Measurements from ENCODE around the gene GMPS.
"Not testable (repeated sequence)": the region's sequence is repeated elsewhere in the genome, so short reads cannot be mapped to it uniquely, and the experiment has no call there.

The GMPS gene

GRCh38 chr3:155960060-155960459 lies 89.6 kb downstream of the GMPS start:
- no peak for TF ChIP-seq SUZ12 (IDR thresholded peaks at IDR 0.05; ENCODE audit: extremely low read depth, insufficient read depth, insufficient read length)
- no peak for TF ChIP-seq YY1 (IDR thresholded peaks at IDR 0.05; ENCODE audit: insufficient read depth, insufficient read length)
- TF ChIP-seq ZNF274 (IDR thresholded peaks at IDR 0.05; ENCODE audit: low read depth, low read length): no peak
- Histone ChIP-seq H3K36me3 (ENCODE audit: insufficient read depth, insufficient read length, low read length) (peaks cover 2% of the 10 kb centered on the region), H3K9me3 (ENCODE audit: insufficient read depth, low read length) (peaks cover 6% of the 10 kb centered on the region; the same call in 1 of the 2 replicates), H3K4me1 (ENCODE audit: insufficient read depth, insufficient read length) (no peaks in the 10 kb centered on the region), H3K9ac (ENCODE audit: insufficient read length, low read depth) (no peak overlapping the region), H3K4me3 (ENCODE audit: insufficient read length, low read depth) (no peak overlapping the region), H3K27me3 (ENCODE audit: insufficient read depth, insufficient read length) (no peaks in the 10 kb centered on the region)
- DNase-seq (ENCODE audit: low read depth, low spot score): no peak

DNA sequence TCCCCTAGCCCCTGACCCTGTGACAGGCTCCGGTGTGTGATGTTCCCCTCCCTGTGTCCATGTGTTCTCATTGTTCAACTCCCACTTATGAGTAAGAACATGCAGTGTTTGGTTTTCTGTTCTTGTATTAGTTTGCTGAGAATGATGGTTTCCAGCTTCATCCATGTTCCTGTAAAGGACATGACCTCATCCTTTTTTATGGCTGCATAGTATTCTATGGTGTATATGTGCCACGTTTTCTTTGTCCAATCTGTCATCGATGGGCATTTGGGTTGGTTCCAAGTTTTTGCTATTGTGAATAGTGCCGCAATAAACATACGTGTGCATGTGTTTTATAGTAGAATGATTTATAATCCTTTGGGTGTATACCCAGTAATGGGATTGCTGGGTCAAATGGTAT lies 90.6 kb downstream of the GMPS start:
- not testable (repeated sequence) for DNase-seq (ENCODE audit: low read depth, low spot score); H3K4me1 ChIP-seq (ENCODE audit: insufficient read depth, insufficient read length); H3K27me3 ChIP-seq (ENCODE audit: insufficient read depth, insufficient read length); H3K9me3 ChIP-seq (ENCODE audit: insufficient read depth, low read length); H3K36me3 ChIP-seq (ENCODE audit: insufficient read depth, insufficient read length, low read length); H3K9ac ChIP-seq (ENCODE audit: insufficient read length, low read depth); H3K4me3 ChIP-seq (ENCODE audit: insufficient read length, low read depth)

DNA sequence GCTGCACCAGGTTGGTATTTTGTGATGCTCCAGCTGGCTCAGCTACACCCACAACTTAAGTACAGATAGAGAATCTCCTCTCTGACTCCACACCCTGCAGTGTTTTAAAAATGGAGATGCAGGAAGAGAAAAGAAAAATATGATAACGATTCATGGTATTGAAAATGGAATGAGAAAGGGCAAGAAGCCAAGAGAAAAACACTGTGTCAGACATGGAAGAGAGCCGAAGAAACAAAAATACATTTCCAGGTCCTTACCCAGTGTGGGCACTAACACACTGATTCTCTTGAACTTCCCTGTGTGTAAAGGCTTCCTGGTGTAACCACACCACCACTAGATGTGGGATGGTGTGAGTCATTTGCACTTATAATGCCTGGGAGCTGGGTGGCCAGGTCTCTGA lies 93.1 kb downstream of the GMPS start:
- no peak for DNase-seq (ENCODE audit: low read depth, low spot score)
- H3K4me3 ChIP-seq (ENCODE audit: insufficient read length, low read depth): no peak overlapping the region
- H3K9ac ChIP-seq (ENCODE audit: insufficient read length, low read depth): no peak overlapping the region
- no peaks in the 10 kb centered on the region for H3K4me1 ChIP-seq (ENCODE audit: insufficient read depth, insufficient read length)
- no peaks in the 10 kb centered on the region for H3K27me3 ChIP-seq (ENCODE audit: insufficient read depth, insufficient read length)
- TF ChIP-seq SUZ12 (IDR thresholded peaks at IDR 0.05; ENCODE audit: extremely low read depth, insufficient read depth, insufficient read length) (no peak), ZNF274 (IDR thresholded peaks at IDR 0.05; ENCODE audit: low read depth, low read length) (no peak), YY1 (IDR thresholded peaks at IDR 0.05; ENCODE audit: insufficient read depth, insufficient read length) (no peak)
- H3K36me3 ChIP-seq (ENCODE audit: insufficient read depth, insufficient read length, low read length): no peaks in the 10 kb centered on the region
- peaks cover 6% of the 10 kb centered on the region; the same call in 1 of the 2 replicates for H3K9me3 ChIP-seq (ENCODE audit: insufficient read depth, low read length)

GRCh38 chr3:155970398-155970797 lies 99.9 kb downstream of the GMPS start:
- no peaks in the 10 kb centered on the region for H3K27me3 ChIP-seq (ENCODE audit: insufficient read depth, insufficient read length)
- TF ChIP-seq SUZ12 (IDR thresholded peaks at IDR 0.05; ENCODE audit: extremely low read depth, insufficient read depth, insufficient read length): no peak
- TF ChIP-seq YY1 (IDR thresholded peaks at IDR 0.05; ENCODE audit: insufficient read depth, insufficient read length): no peak
- no peak for TF ChIP-seq ZNF274 (IDR thresholded peaks at IDR 0.05; ENCODE audit: low read depth, low read length)
- H3K36me3 ChIP-seq (ENCODE audit: insufficient read depth, insufficient read length, low read length): no peaks in the 10 kb centered on the region
- no peaks in the 10 kb centered on the region for H3K4me1 ChIP-seq (ENCODE audit: insufficient read depth, insufficient read length)
- DNase-seq (ENCODE audit: low read depth, low spot score): no peak
- no peak overlapping the region for H3K9ac ChIP-seq (ENCODE audit: insufficient read length, low read depth)
- H3K4me3 ChIP-seq (ENCODE audit: insufficient read length, low read depth): no peak overlapping the region
- peaks cover 6% of the 10 kb centered on the region; the same call in 1 of the 2 replicates for H3K9me3 ChIP-seq (ENCODE audit: insufficient read depth, low read length)

- no peak for DNase-seq (ENCODE audit: low read depth, low spot score)
- no peak overlapping the region for H3K9ac ChIP-seq (ENCODE audit: insufficient read length, low read depth)
- H3K9me3 ChIP-seq (ENCODE audit: insufficient read depth, low read length): peaks cover 6% of the 10 kb centered on the region; the same call in 1 of the 2 replicates
- no peaks in the 10 kb centered on the region for H3K4me1 ChIP-seq (ENCODE audit: insufficient read depth, insufficient read length)
- no peaks in the 10 kb centered on the region for H3K27me3 ChIP-seq (ENCODE audit: insufficient read depth, insufficient read length)
- no peak overlapping the region for H3K4me3 ChIP-seq (ENCODE audit: insufficient read length, low read depth)
- no peaks in the 10 kb centered on the region for H3K36me3 ChIP-seq (ENCODE audit: insufficient read depth, insufficient read length, low read length)
- TF ChIP-seq YY1 (IDR thresholded peaks at IDR 0.05; ENCODE audit: insufficient read depth, insufficient read length) (no peak), SUZ12 (IDR thresholded peaks at IDR 0.05; ENCODE audit: extremely low read depth, insufficient read depth, insufficient read length) (no peak), ZNF274 (IDR thresholded peaks at IDR 0.05; ENCODE audit: low read depth, low read length) (no peak)
Measured at GRCh38 chr3:155972885-155973584, 102.6 kb downstream of the GMPS start.

DNA sequence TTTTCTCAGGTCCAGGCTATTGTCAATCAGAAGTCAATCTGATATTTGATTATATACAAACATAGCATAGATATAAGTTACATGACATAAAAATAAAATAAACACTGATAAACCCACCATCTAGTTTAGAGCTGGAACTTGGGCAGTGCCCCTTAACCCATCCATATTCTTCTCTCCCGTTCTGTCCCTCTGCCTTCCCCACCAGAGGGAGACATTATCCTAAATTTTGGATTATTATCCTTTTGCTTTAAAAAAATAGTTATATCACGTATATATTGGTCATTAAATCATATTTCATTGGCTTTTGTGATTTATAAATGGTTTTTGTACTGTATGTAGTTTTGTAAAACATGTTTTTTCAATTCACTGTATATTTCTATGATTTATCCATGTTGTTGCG lies 107.9 kb downstream of the GMPS start:
- no peaks in the 10 kb centered on the region for H3K27me3 ChIP-seq (ENCODE audit: insufficient read depth, insufficient read length)
- no peak overlapping the region for H3K9ac ChIP-seq (ENCODE audit: insufficient read length, low read depth)
- H3K4me3 ChIP-seq (ENCODE audit: insufficient read length, low read depth): no peak overlapping the region
- H3K36me3 ChIP-seq (ENCODE audit: insufficient read depth, insufficient read length, low read length): no peaks in the 10 kb centered on the region
- H3K9me3 ChIP-seq (ENCODE audit: insufficient read depth, low read length): no peaks in the 10 kb centered on the region
- H3K4me1 ChIP-seq (ENCODE audit: insufficient read depth, insufficient read length): no peaks in the 10 kb centered on the region
- no peak for DNase-seq (ENCODE audit: low read depth, low spot score)
- TF ChIP-seq YY1 (IDR thresholded peaks at IDR 0.05; ENCODE audit: insufficient read depth, insufficient read length): no peak
- no peak for TF ChIP-seq SUZ12 (IDR thresholded peaks at IDR 0.05; ENCODE audit: extremely low read depth, insufficient read depth, insufficient read length)
- no peak for TF ChIP-seq ZNF274 (IDR thresholded peaks at IDR 0.05; ENCODE audit: low read depth, low read length)

- Histone ChIP-seq H3K27me3 (ENCODE audit: insufficient read depth, insufficient read length) (no peaks in the 10 kb centered on the region), H3K36me3 (ENCODE audit: insufficient read depth, insufficient read length, low read length) (no peaks in the 10 kb centered on the region), H3K9ac (ENCODE audit: insufficient read length, low read depth) (no peak overlapping the region), H3K4me1 (ENCODE audit: insufficient read depth, insufficient read length) (no peaks in the 10 kb centered on the region), H3K4me3 (ENCODE audit: insufficient read length, low read depth) (no peak overlapping the region), H3K9me3 (ENCODE audit: insufficient read depth, low read length) (no peaks in the 10 kb centered on the region)
- no peak for DNase-seq (ENCODE audit: low read depth, low spot score)
- TF ChIP-seq YY1 (IDR thresholded peaks at IDR 0.05; ENCODE audit: insufficient read depth, insufficient read length): no peak
- TF ChIP-seq SUZ12 (IDR thresholded peaks at IDR 0.05; ENCODE audit: extremely low read depth, insufficient read depth, insufficient read length): no peak
- TF ChIP-seq ZNF274 (IDR thresholded peaks at IDR 0.05; ENCODE audit: low read depth, low read length): no peak
Measured at GRCh38 chr3:155979746-155980145, 109.3 kb downstream of the GMPS start.

All from NT2/D1 (cell line).